ENCODE measurements around the gene PTPRT.

PTPRT gene

DNA sequence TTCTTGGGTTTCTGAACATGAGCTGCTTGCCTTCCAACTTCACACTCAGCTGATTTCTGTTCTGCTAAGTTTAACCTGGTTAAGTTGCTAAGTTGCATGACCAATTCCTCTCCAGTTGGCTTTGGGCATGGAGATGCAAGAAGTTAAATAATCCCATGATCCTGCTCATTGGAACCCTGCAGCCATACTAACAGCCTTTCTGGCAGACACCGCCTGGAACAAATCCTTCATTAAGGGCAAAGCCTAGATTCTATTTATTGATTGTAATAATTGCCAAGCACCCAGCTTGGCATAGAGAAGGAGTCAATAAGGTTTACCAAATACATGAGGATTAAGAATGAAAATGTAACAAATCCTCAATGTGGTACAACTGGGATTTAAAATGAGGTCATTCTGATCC is 829.1 kb downstream of the PTPRT start:
- no peak for DNase-seq

DNA sequence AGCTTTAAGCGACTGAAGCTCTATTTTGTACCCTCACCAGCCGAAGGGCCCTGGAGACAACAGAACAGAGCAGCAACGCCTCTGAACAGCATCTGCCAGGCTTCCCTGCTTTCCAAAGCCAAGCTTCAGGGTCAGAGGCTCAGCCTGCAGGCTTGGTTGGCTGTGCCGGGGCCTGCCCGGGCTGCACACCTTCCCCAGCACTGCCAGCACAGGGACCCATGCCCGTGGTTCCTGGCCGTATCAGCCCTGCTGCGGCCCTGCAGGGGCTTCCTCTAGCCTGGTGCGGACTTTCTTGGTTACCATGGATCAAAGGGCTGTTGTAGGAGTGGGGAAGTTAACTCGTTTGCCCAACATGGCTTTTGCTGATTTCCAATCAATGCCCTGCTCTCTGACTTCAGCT is 830.1 kb downstream of the PTPRT start:
- DNase-seq = no peak

DNA sequence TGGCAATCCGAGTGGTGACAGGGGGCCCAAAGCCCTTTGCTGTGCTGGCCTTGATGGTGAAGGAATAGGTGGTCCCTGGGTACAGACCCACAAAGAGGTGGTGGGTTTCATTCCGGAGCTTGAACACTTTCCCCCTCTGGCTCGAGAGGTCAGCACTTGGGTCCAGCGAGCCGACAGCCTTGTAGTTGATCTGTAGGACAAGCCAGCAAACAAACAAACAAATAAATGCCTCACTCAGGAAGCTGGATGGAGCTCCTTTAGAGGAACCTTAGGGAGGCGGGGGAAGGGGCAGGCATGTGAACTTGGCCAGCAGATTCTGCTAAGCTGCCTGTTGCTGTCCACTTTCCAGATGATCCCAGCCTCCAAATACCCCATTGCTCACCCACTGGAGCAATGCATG is 837.6 kb downstream of the PTPRT start:
- DNase-seq = no peak

DNA sequence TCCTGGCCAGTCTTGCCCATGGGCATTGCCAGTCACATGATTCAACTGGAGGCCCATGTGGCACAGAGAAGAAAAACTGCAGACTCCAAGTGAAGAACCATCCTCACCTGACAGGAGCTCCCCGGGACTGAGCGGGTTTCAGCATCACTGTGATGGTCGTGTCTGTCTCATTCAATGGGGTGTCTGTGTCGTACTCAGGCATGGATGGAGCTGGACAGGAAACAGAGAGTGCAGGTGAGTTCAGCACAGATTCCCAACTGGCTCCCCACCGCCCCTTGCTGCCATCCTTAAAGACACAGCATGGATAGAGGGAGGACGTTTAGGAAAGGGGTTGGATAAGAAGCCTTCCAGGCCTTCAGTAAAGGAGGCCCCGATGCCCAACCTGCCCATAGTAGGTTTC is 839.2 kb downstream of the PTPRT start:
- no peak for DNase-seq

DNA sequence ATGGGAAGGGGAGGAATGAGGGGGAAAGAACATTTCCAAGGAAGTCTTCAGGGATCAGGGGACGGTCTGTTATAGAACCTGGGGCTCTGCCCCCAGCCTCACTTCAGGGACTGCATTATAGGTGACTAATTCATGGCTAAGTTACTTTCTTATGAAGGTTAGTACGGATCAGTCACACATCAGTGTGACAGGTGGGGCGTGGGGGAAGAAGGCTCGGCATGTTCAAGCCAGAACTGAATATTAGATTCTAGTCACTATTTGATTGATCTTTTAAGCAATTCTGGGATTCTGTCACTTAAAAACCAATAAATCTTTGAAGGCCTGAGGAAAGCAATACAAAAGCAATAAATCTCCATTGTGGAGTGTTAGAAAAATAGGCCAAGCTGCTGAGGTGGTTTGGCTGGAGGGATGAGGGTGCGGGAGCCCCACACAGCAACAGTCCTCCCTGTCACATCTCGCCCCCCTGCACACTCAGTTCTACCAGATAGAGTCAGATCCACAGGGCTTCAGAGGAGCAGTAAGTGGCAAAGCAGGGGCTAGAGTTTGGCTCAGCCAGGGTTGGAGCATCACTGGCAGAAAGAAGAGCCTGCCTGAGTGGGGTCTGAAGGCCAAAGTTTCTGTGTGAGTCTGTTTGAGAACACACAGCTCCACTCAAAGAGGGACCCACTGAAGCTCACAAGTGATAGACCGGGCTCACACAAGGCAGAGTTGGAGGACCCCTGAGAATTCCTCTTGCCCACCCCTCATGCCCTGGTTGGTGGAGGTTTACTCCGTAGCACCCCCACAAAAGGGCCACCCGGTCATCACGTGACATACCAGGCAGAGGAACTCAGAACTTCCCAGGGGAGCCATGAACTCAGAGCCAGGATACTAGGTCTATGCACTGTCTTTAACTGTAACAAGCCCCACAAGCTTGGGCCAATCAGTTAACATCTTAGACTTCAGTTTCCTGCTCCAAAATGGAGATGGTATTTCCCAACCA is 843.2 kb downstream of the PTPRT start:
- no peak for DNase-seq

DNA sequence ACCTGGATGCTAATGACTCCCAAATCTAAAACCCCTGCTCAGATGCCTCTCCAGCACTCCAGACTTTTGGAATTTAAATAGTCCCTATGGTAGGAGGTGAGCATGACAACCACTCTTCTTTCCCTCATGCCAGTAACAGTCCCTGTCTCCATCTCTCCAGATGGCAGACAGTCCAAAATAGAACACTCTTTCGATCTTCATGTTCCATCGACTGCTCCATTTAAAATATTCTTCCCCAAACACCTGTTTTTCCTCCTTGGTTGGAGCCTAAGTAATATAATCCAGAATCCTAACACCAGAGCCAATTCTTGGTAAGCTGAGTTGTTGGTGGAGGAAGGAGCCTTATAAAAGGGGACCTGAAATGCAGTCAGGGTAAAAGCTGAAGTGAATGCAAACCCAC is 848.1 kb downstream of the PTPRT start:
- DNase-seq = peak in 1 of 2 donors; percentile 72

DNA sequence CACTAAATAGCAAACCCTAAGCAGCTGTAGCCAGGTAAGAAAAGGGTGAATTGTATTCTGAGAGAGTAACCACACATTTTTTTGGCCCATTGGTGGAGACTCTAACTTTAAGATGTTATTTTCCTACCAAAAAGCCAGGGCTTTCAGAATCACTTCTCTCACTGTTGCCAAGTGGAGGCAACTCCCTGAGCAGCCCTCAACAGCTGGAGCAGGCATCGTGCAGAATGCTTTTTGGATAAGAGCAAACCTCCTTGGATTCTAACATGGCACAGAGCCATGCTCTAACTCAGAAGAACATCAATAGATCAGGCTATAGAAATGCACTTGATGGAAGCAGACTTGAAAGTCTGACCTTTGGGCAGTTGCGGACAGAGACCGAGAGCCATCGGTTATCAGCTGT is 849.3 kb downstream of the PTPRT start:
- DNase-seq = no peak

DNA sequence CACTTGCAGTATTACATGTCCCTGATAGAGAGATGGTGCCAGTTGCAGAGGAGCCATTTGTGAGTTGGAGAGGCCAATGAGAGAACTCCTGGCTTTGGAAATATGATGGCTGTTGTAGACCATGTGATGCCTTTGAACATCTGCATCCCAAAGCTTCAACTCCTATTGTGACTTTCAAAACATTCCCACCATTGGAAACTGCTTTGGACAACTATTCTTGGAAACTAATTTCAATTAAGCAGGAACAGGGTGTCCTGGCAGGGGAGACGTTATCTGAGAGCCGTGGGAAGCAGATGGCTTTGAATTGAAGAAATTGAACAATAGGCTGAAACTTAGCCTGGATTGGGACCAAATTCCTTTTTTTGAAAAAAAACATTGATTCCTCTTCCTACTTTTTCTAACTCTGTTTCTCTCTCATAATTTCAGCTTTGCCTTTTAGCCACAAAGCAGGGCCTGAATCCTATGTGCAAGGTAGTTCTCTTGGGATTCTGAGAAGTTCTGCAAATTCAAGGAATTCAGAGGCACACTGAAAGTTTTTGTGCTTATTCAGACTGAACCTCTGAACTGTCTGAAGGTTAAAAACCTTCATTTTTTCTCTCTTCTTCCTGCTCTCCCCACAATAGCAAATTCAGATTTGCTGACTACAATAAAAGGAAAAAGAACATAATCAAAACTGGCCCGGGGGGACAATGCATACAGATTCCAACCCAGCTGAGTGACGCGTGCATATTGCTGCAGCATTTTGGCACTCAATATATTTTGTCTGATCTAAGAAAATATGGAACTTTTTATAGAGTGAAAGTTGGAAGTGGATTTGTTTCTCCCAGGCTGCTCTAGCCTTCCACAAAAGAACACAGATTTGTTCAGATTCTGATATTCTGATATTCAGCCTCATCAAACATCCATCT is 851.2 kb downstream of the PTPRT start:
- no peak for DNase-seq

DNA sequence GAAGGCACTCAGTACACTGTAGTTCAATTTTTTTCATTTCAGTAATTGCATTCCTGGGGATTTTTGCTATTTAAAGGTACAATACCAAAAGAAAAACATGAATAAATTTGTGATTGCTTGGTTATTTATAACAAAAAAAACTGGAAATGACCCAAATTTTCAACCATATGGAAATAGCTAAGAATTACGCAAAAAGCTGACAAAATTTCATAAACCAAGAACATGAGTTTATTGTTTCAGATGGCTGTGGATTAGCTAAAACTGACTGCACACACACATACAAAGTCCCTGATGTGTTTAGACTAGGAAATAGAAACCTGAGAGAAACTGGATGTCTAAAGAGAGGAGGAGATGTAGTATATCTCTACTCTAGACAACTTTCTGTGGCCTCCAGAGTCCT is 853.1 kb downstream of the PTPRT start:
- no peak for DNase-seq

DNA sequence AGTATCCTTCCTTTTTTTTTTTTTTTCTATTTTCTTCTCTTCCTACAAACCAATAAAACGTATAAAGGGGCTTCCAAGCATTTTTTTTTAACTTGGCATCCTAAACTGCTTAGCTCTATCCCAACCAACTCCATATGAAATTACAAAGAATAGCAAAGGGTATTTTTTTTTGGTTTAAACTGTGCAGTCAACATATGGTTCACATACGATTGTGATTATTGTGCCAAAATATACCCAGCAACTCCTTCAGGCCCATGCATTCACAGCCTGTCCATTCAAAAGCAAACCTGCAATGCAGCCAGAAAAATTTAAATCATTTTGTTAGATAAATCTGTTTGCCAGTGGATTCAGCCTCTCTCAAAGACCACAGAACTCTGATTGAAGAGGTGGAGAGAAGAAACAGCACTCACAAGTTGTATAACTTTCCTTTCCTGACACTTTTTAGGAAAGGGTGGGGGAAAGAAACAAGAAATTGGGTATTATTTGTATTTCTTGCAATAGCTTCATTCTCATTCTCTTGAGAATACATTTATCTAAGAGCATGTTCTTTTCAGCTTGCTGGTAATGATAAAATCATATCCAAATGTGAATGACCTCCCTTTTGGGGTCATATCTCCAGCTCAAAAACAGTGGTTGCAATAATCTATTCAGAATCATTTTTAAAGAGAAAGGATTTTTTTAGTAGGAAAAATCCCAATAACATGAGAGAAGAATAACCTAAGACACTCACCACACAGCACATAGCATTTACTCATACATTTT is 870.3 kb downstream of the PTPRT start:
- DNase-seq = no peak

DNA sequence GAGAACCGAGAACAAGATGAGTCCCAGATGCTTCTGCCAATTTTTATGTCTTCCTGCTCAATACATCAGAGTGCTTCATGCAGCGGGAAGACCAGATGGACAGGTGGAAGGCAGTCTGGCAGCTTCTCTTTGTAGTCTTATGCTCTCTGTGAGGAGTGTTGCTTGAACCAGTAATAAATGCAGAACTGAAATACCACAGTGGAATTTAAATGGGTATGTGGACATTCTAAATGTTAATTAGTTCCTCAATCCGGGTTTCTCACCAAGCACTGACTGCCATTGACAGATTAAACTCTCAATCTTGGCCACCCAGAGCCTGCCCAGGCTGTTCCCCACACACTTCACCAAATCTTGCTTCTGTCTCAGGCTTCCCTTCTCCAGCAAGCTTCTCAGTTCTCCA is 876.0 kb downstream of the PTPRT start:
- no peak for DNase-seq

DNA sequence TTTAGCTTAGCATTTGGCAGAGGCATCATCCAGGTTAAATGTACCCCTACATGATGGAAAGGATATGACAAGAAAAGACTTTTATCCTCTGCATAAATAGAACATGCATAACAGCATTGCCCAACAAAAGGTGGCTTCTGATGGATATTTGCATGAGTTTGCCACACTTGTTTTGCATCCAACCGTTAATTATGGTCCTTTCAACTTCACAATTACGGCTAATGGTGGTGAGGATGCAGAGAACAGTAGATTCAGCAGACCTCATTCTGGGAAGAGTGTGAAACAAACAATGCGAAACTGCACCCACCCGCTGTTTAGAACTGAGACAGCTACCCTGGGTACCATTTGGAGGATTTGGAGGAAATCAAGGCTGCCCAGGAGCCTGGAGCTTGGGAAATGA is 880.7 kb downstream of the PTPRT start:
- DNase-seq = no peak

DNA sequence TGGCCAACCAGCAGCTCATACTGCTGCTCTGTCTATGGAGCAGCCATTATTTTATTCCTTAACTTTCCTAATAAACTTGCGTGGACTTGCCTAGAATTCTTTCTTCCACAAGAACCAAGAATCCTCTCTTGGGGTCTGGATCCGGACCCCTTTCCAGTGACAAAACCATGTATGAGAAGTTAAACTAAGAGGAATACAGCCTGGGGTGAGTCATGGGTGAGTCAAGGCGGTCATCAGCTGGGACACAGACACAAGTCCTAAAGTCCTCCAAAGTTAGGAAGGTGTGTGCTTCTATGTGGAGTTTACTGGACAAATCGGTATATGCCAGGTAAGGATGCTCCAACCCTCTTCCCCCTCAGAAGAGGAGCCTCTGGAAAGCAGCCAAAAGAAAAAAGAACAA is 881.5 kb downstream of the PTPRT start:
- no peak for DNase-seq

DNA sequence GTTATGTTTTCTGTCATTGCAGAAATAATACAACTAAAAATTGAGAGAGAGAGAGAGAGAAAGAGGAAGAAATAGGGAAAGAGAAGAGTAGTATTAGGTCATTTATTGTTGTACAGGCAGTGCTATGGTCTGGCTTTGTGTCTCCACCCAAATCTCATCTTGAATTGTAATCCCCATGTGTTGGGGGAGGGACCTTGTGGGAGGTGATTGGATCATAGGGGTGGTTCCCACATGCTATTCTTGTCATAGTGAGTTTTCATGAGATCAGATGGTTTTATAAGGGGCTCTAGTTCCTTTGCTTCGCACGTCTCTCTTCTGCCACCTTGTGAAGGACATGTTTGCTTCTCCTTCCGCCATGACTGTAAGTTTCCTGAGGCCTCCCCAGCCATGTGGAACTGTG is 894.1 kb downstream of the PTPRT start:
- no peak for DNase-seq

DNA sequence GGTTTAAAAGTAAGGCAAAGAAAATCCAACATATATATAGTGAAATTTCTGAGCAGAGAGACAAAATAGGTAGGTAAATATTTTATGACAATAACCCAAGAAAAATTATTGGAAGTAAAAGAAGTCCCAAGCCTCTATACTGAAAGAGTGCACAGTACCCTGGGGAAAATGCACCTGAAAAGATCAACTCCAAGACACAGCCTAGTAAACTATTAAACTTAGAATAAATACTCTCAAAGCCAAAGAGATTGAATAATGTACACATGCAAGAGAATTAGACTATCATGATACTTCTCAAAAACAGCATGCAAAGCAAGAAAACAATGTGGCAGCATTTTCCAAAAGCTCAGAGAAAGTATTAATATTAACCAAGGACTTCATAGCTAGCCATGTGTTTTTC is 894.7 kb downstream of the PTPRT start:
- DNase-seq = no peak

DNA sequence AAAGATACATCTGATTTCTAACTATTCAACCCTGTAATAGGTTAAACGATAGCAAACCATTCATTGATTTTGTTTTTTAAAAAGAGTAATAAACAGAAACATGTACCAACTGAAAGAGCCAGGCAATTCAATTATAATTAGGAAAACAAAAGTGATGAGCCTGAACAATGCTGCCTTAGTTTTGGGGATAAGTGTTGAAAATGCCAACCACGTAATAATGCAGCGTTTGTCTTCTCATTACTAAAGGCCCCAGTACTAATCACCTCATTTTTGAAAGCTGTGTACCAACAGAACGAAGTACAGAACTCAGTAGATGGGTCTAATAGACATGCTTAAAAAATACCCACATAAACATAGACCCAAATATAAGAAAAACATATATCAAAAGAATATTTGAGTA is 907.9 kb downstream of the PTPRT start:
- DNase-seq = peak in 1 of 2 donors; percentile 68

DNA sequence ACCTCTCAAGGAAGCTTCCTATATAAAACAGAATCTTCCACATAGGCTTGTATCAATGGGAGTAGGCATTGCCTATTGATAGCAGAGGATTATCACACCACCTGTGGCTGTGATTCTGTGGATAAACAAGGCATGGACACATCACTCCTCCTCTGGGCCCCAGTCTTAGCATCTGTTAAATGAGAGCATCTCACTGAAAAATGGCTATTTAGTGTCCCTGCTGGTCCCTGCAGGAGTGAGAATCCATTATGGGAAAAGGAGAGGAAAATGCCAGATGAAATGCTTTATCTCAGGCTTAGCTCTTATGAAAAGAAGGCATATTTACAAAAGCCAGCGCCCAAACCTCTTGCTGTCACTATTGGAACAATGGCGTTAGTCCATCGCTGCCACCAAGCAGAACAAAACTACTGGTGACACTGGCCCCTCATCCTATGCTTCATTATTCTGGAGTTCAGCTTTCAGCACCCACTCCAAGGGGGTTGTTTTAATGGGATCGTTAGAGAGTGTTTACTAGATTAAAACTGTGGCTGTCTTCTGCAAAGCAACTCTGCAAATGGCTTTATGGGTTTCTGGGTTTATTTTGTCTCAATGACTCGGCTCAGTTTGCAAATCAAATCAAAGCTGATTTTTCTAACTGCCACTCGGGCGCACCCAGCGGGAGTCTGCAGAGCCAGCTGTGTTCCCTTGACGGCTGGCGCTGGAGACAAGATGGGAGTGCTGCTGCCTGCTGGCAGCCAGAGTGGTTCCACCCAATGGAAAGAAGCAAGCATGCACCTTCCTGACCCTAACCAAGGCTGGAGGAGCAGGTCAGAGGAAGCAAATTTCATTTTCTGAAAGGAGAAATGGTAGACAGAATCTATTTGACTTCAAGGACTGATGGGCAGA is 912.7 kb downstream of the PTPRT start:
- DNase-seq = peak in 1 of 2 donors; percentile 34

DNA sequence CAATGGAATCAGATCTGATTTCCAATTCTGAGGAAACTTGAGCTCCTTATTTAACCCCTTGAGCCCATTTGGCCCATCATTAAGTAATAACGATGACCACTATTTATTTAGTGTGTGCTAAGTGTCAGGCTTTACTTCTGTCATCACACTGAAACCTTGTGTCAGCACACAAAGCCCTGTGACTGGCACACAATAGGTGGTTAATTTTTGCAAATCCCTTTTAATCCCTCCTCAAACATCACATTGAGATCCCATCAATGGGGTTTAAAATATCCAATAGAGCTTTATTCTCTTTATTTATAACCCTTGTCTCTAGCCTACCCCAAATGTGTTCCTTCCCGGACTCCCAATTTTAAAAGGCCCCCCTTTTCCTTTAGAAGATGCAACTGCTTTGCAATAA is 914.7 kb downstream of the PTPRT start:
- no peak for DNase-seq

DNA sequence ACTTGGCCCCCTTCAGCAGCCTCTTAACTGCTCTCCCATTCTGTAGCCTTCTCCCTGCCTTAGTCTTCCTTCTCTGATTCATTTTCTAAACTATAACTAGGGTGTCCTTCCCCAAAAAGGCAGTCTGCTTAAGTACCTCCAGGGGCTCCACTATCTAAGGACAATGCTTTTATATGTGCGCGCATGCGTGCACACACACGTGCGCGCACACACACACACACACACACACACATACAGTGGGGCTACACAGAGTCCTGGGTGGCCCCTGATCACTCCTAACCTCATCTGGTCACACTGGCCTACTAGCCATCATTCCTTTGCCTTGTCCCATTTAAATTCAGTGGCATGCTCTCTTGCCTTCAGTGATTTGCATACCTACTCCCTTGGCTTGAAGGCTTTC is 917.2 kb downstream of the PTPRT start:
- DNase-seq = no peak

DNA sequence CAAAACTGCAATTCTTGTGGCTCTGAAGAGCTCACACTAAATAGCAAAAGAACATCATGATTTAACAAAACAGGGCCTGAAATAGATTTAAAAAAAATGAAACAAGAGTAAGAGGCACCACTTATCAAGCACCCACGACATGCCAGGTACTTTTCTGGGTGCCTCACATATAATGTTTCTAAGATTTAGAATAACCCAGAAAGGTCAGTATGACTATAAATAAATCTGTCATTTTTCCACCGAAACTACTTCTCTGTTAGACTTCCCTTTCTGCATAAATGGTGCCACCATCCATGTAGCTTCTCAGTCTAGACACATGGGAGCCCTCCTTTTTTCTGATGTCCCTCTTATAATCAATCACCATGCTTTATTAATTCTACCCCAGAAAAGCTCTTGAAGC is 919.2 kb downstream of the PTPRT start:
- no peak for DNase-seq

DNA sequence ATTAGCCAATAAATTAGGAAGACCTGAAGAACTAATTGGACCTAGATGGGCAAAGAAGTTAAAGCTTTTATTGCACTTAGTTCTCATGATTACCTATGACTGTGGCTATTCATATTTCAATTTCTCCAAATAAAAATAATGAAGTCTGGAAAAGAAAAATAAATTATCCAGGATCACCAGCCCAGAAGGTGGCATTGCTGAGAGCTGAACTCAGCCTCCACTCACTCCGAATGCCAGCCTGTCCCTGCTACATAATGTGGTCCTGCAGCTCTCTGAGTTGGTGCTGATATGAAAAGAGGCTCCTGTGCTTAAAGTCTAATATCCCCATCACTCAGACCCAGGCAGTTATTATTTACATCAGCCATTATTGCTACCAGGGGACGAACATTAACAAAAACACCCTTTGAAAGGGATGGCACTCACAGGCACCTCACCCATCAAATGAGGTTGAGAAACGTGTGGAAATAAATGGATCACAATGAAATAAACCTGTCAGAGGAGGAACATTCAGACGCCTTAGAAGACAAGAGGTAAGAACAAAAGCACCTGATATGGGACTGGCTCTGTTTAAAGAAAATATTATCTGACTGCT is 921.8 kb downstream of the PTPRT start:
- no peak for DNase-seq

Data from hippocampal formation (tissue), 2 donors.